Measurements from ENCODE around the gene NCR1. TPM values are rescaled to one million over a fixed set of nuclear protein-coding genes. Genes with fewer than 3 reads are reported as not detected.

The NCR1 gene
- total RNA-seq, 1 experiment from 2014 or later = not detected

DNA sequence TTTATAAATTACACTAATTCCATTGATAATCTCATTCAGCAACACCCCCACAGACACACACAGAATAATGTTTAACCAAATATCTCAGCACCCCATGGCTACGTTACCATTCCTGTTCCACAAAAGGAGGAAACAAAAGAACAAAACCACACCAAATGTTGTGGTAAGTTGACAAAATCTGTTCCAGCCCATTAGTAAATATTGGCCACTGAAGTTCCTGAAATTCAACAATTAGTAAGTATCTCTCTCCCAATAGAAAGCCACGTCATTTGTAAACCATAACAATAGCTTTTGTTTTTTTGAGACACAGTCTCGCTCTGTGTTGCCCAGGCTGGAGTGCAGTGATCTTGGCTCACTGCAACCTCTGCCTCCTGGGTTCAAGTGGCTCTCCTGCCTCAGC is 34.3 kb upstream of the NCR1 start:
- Histone ChIP-seq H3K79me2 (ENCODE audit: low read depth) (no peaks in the 10 kb centered on the region), H3K9me2 (ENCODE audit: insufficient read depth) (no peaks in the 10 kb centered on the region), H3K36me3 (ENCODE audit: low read depth) (no peaks in the 10 kb centered on the region), H3K9me3 (ENCODE audit: insufficient read depth, low read depth) (no peaks in the 10 kb centered on the region), H2AFZ (no peak overlapping the region), H3K4me1 (replicated peaks; ENCODE audit: insufficient read depth) (no peaks in the 10 kb centered on the region), H3K27me3 (ENCODE audit: insufficient read depth, low read depth) (peaks cover 86% of the 10 kb centered on the region), H3K27ac (no peak overlapping the region), H3K4me3 (no peak overlapping the region), H4K20me1 (ENCODE audit: insufficient read depth) (0 out of 2 replicates have a peak, but pooled peaks cover 3% of the 10 kb centered on the region), H3K4me2 (no peak overlapping the region), H3F3A (ENCODE audit: insufficient read depth, low read depth) (no peaks in the 10 kb centered on the region)
- TF ChIP-seq, protein P1, sequence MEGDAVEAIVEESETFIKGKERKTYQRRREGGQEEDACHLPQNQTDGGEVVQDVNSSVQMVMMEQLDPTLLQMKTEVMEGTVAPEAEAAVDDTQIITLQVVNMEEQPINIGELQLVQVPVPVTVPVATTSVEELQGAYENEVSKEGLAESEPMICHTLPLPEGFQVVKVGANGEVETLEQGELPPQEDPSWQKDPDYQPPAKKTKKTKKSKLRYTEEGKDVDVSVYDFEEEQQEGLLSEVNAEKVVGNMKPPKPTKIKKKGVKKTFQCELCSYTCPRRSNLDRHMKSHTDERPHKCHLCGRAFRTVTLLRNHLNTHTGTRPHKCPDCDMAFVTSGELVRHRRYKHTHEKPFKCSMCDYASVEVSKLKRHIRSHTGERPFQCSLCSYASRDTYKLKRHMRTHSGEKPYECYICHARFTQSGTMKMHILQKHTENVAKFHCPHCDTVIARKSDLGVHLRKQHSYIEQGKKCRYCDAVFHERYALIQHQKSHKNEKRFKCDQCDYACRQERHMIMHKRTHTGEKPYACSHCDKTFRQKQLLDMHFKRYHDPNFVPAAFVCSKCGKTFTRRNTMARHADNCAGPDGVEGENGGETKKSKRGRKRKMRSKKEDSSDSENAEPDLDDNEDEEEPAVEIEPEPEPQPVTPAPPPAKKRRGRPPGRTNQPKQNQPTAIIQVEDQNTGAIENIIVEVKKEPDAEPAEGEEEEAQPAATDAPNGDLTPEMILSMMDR (conservative IDR thresholded peaks at IDR 0.05) = no peak
- TF ChIP-seq EZH2 (IDR thresholded peaks at IDR 0.05; ENCODE audit: low read depth) = no peak
- BruUV-seq (replicated peaks) = no TSS peak
- ChIA-PET CTCF (no interaction called here), POLR2A (ENCODE audit: unreplicated experiment) (no interaction called here)
- intact Hi-C loops (cut with micrococcal nuclease; ENCODE audit: unreplicated experiment) = no loop called here
- DNase-seq = no peak

DNA sequence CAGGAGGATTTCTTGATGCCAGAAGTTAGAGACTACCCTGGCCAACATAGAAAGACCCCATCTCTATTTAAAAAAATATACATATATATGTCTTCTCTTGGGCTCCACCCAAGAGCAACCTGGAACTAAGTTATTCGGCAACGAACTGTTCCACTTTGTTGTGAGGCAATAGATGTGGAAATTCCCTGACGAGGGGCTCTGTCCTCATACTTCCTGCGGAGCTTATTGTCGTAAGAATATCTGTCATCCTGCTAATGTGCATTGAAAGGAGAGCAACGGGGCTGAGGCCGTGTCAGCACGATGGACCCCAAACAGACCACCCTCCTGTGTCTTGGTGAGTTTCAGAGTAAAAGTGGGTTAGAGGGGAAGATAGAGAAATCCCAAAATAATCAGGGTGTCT is 32.0 kb upstream of the NCR1 start, which contains the start of gene FCAR:
Gene FCAR (plus strand): TSS at position 246 of the 400 bp plus-strand sequence. CDS start 55 bp downstream, at position 301.
- H3K4me2 ChIP-seq = no peak within 1 kb of the TSS
- H3K9me3 ChIP-seq (ENCODE audit: insufficient read depth, low read depth) = no peaks in the 10 kb centered on the region
- peaks cover 90% of the 10 kb centered on the region for H3K27me3 ChIP-seq (ENCODE audit: insufficient read depth, low read depth)
- POLR2A ChIA-PET (ENCODE audit: unreplicated experiment) = no interaction called here
- 0 out of 2 replicates have a peak, but pooled peaks cover 3% of the 10 kb centered on the region for H4K20me1 ChIP-seq (ENCODE audit: insufficient read depth)
- TF ChIP-seq, protein P1 (conservative IDR thresholded peaks at IDR 0.05) = no peak
- TF ChIP-seq EZH2 (IDR thresholded peaks at IDR 0.05; ENCODE audit: low read depth) = no peak
- no peaks in the 10 kb centered on the region for H3K36me3 ChIP-seq (ENCODE audit: low read depth)
- no peaks in the 10 kb centered on the region for H3K79me2 ChIP-seq (ENCODE audit: low read depth)
- BruUV-seq (replicated peaks) = no TSS peak
- intact Hi-C loops (cut with micrococcal nuclease; ENCODE audit: unreplicated experiment) = no loop called here
- H3K4me1 ChIP-seq (replicated peaks; ENCODE audit: insufficient read depth) = no peaks in the 10 kb centered on the region
- CTCF ChIA-PET = interaction anchor here (0.6 kb wide), 1 partner anchor 145 kb away, joined by 3 read pairs; no protein-coding TSS in a partner anchor
- H3K9me2 ChIP-seq (ENCODE audit: insufficient read depth) = no peaks in the 10 kb centered on the region
- H3F3A ChIP-seq (ENCODE audit: insufficient read depth, low read depth) = no peaks in the 10 kb centered on the region
- H2AFZ ChIP-seq = no peak within 1 kb of the TSS
- H3K4me3 ChIP-seq = no peak within 1 kb of the TSS
- no peak for DNase-seq
- H3K27ac ChIP-seq = no peak within 1 kb of the TSS

DNA sequence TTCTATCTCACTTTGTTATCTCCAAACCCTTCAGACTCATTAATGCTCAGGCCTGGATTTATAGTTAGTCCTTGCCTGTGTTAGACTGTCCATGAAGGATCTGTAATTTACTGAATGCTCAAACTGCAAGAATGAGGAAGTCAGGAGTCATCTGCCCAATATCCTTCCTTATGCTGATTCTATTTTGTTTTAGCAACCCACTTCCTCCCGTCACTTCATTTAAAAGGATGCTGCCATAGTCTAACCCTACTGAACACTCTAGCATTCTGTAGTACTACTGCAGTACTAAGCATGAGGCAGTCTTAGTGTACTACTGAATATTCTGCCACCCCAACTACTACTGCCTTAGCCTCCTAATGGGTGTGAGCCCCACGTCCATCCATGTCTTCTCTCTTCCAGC is 30.4 kb upstream of the NCR1 start:
- no peaks in the 10 kb centered on the region for H3F3A ChIP-seq (ENCODE audit: insufficient read depth, low read depth)
- POLR2A ChIA-PET (ENCODE audit: unreplicated experiment) = no interaction called here
- no peak overlapping the region for H3K4me3 ChIP-seq
- H3K27ac ChIP-seq = no peak overlapping the region
- CTCF ChIA-PET = interaction anchor here (1.0 kb wide), 1 partner anchor 384 kb away, joined by 4 read pairs; no protein-coding TSS in a partner anchor
- H3K9me2 ChIP-seq (ENCODE audit: insufficient read depth) = no peaks in the 10 kb centered on the region
- H4K20me1 ChIP-seq (ENCODE audit: insufficient read depth) = 0 out of 2 replicates have a peak, but pooled peaks cover 3% of the 10 kb centered on the region
- BruUV-seq (replicated peaks) = no TSS peak
- H3K79me2 ChIP-seq (ENCODE audit: low read depth) = no peaks in the 10 kb centered on the region
- H2AFZ ChIP-seq = no peak overlapping the region
- intact Hi-C loops (cut with micrococcal nuclease; ENCODE audit: unreplicated experiment) = no loop called here
- H3K4me1 ChIP-seq (replicated peaks; ENCODE audit: insufficient read depth) = no peaks in the 10 kb centered on the region
- H3K27me3 ChIP-seq (ENCODE audit: insufficient read depth, low read depth) = peaks cover 90% of the 10 kb centered on the region
- TF ChIP-seq EZH2 (IDR thresholded peaks at IDR 0.05; ENCODE audit: low read depth) = no peak
- TF ChIP-seq, protein P1 (conservative IDR thresholded peaks at IDR 0.05) = no peak
- DNase-seq = no peak
- H3K4me2 ChIP-seq = no peak overlapping the region
- H3K36me3 ChIP-seq (ENCODE audit: low read depth) = no peaks in the 10 kb centered on the region
- no peaks in the 10 kb centered on the region for H3K9me3 ChIP-seq (ENCODE audit: insufficient read depth, low read depth)

All from PC-9 (cell line).